ENCODE data around the gene AIP. TPM values are rescaled to one million over a fixed set of nuclear protein-coding genes. Genes with fewer than 3 reads are reported as not detected.
A peak's percentile ranks its signal among the peaks of the same experiment; 100 is the strongest.

Gene AIP
- total and polyA plus RNA-seq, 9 donors, result 33.5 to 114 (median 65.4) TPM

DNA sequence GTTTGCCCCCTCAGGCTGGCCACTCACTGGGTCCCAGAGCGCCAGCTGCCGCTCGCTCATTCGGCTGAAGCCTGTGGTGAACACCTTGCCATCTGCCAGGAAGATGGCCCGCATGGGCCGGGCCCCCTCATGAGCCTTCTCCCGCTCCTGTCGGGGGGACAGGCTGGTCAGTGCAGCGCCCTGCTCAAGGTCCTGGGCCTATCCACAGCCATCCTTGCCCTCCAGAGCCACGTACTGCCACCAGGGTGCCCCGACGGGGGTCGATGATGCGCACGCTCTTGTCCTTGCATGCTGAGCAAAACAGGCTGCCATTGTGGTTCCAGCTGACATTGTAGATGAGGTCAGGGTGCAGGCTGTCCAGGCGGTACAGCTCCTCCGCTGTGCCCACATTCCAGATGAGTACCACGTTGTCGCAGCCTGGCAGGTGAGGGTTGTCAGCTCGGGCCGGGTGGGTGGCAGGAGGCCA, 41.7 kb upstream of the AIP start:
- Histone ChIP-seq H3K4me3 (no peak overlapping the region), H3K9me3 (no peaks in the 10 kb centered on the region), H3K36me3 (no peaks in the 10 kb centered on the region), H3K4me1 (ENCODE audit: insufficient read depth) (peaks cover 4% of the 10 kb centered on the region), H3K27ac (no peak overlapping the region), H3K27me3 (no peaks in the 10 kb centered on the region)
- intact Hi-C loops (cut with DNase I), result loop anchor here in 1 of 4 donors (10.0 kb wide), 1 partner anchor 64 kb away; the partner anchor contains the start of genes CDK2AP2 and PITPNM1
- peak in 2 of 5 donors; percentile 34 to 36 for DNase-seq
- TF ChIP-seq, protein P1, sequence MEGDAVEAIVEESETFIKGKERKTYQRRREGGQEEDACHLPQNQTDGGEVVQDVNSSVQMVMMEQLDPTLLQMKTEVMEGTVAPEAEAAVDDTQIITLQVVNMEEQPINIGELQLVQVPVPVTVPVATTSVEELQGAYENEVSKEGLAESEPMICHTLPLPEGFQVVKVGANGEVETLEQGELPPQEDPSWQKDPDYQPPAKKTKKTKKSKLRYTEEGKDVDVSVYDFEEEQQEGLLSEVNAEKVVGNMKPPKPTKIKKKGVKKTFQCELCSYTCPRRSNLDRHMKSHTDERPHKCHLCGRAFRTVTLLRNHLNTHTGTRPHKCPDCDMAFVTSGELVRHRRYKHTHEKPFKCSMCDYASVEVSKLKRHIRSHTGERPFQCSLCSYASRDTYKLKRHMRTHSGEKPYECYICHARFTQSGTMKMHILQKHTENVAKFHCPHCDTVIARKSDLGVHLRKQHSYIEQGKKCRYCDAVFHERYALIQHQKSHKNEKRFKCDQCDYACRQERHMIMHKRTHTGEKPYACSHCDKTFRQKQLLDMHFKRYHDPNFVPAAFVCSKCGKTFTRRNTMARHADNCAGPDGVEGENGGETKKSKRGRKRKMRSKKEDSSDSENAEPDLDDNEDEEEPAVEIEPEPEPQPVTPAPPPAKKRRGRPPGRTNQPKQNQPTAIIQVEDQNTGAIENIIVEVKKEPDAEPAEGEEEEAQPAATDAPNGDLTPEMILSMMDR (IDR thresholded peaks at IDR 0.05), result no peak
- TF ChIP-seq EP300 (IDR thresholded peaks at IDR 0.05), result no peak
- no peak for TF ChIP-seq POLR2A (IDR thresholded peaks at IDR 0.05)
- 78 to 83% (median 82%) methylated on average over 21 of the region's 21 CpGs for WGBS, 3 donors

DNA sequence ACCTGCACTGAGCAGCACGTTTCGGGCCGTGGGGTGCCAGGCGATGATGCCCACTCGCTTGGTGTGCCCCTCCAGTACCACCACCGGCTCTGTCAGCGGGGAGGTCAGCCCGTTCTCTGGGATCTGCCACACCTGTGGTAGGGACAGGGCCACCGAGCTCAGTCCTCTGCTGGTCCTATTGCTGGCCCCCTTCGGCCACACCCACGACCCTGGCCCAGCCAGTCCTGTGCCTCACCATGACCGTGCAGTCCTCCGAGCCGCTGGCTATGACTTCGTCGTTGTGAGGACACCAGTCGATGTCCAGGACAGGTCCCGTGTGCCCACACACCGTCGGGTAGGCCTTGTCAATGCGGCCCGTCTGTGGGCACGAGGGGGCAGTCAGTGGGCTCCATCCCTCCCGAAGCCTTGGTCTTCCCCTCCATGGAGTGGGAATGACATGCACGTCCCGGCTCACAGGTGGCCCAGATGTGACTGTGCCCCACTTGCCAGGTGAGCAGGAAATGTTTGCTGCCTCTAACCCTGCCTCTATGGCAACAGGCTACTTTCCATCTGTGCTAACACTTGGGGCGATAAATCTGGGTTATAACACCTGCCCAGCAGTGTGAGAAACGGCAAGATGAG, 41.0 kb upstream of the AIP start:
- 80 to 83% (median 83%) methylated on average over 27 to 28 of the region's 28 CpGs for WGBS, 3 donors
- peak overlapping the region in 1 of 2 donors; percentile 94 for H3K27ac ChIP-seq

DNA sequence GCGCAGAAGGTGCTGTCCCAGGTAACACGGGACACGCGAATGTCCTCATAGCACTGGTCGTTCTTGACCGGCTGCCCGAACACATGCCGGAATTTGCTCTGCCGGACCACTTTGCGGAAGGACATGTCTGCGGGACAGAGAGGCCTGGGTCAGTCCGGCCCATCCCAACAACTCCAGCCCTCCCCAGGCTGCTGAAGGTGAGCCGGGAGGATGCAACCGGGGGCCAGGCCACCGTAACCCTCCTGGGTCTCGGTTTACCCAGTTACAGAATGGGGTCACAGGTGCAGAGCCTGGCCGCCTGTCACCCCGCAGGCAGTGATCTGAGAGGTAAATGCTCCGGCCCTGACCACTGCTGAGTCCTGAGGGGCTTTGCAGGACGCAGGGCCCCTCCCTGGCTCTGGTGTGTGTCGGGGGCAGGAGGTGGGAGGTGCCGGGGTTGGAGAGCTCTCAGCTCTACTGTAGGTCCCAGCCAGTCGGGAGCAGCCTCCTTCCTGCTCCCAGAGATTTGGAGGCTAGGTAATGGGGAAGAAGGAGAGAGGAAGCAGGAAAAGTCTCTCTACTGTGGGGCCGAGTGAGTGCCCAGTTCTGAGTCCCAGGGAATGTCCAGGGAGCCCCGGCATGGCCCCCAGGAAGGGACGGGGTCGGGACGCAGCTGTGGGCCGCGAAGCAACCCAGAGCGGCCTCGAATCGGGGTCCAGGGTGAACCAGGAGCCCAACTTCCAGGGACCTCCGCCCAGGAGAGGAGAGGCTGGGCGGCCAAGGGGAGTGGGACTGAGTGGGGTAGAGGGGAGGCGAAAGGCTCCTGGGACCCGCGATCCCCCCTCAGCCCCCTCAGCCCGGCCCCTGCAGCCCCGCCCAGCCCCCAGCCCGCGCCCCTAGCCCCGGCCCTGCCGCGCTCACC, 40.1 kb upstream of the AIP start:
- Histone ChIP-seq H3K4me1 (ENCODE audit: insufficient read depth) (peaks cover 4% of the 10 kb centered on the region), H3K27ac (peak overlapping the region; percentile 94), H3K9me3 (no peaks in the 10 kb centered on the region), H3K27me3 (no peaks in the 10 kb centered on the region), H3K4me3 (peak overlapping the region; percentile 69), H3K36me3 (no peaks in the 10 kb centered on the region)
- TF ChIP-seq, protein P1 (IDR thresholded peaks at IDR 0.05), result no peak
- TF ChIP-seq POLR2A (IDR thresholded peaks at IDR 0.05) (no peak), EP300 (IDR thresholded peaks at IDR 0.05) (no peak)
- intact Hi-C loops (cut with DNase I), result loop anchor here in 1 of 4 donors (1.0 to 10.0 kb wide), 2 partner anchors 41 to 62 kb away; partner anchors contain the start of genes CDK2AP2, PITPNM1 and PPP1CA
- peak in 2 of 5 donors; percentile 36 to 43 for DNase-seq
- 27 to 33% (median 31%) methylated on average over 40 to 45 of the region's 45 CpGs for WGBS, 3 donors

More for the DNA sequence above, 41.0 kb upstream of the AIP start:
- no peaks in the 10 kb centered on the region for H3K27me3 ChIP-seq
- H3K4me3 ChIP-seq, result no peak overlapping the region
- intact Hi-C loops (cut with DNase I), result loop anchor here in 1 of 4 donors (10.0 kb wide), 1 partner anchor 63 kb away; the partner anchor contains the start of genes CDK2AP2 and PITPNM1
- no peaks in the 10 kb centered on the region for H3K9me3 ChIP-seq
- H3K4me1 ChIP-seq (ENCODE audit: insufficient read depth), result peaks cover 4% of the 10 kb centered on the region
- no peaks in the 10 kb centered on the region for H3K36me3 ChIP-seq
- peak in 1 of 5 donors; percentile 45 for DNase-seq
- TF ChIP-seq EP300 (IDR thresholded peaks at IDR 0.05), result no peak
- TF ChIP-seq, protein P1 (IDR thresholded peaks at IDR 0.05), result no peak
- no peak for TF ChIP-seq POLR2A (IDR thresholded peaks at IDR 0.05)

DNA sequence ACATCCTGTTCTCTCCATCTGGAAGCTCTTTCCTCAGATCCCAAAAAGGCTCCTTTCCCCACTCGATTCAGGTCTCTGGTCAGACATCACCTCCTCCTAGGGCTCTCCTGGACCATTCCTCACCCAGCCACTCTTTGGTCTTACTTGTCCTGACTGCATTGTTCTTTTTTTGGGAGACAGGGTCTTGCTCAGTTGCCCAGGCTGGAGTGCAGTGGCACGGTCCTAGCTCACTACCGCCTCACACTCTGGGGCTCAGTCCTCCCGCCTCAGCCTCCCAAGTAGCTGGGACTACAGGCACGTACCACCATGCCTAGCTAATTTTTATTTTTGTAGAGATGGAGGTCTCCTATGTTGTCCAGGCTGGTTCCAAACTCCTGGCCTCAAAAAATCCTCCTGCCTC, 37.3 kb upstream of the AIP start:
- WGBS, 3 donors, result 83 to 97% (median 87%) methylated on average over 5 of the region's 5 CpGs
- Histone ChIP-seq H3K4me3 (no peak overlapping the region), H3K4me1 (ENCODE audit: insufficient read depth) (peaks cover 4% of the 10 kb centered on the region), H3K36me3 (no peaks in the 10 kb centered on the region), H3K27me3 (no peaks in the 10 kb centered on the region), H3K9me3 (no peaks in the 10 kb centered on the region), H3K27ac (no peak overlapping the region)
- DNase-seq, result no peak
- intact Hi-C loops (cut with DNase I), result loop anchor here in 1 of 4 donors (10.0 kb wide), 1 partner anchor 59 kb away; the partner anchor contains the start of genes CDK2AP2 and PITPNM1
- TF ChIP-seq EP300 (IDR thresholded peaks at IDR 0.05) (no peak), POLR2A (IDR thresholded peaks at IDR 0.05) (no peak)
- TF ChIP-seq, protein P1 (IDR thresholded peaks at IDR 0.05), result no peak

Data from ovary (tissue), 9 donors.